HepG2 (cell line): Measurements from ENCODE around the gene ANO3. TPM values are rescaled to one million over a fixed set of nuclear protein-coding genes. Genes with fewer than 3 reads are reported as not detected.

Source experiments
- ATAC-seq: fragments of 200-7000 bp; cut with Tn5 transposase; 3 replicates; pipeline ENCODE4 v1.9.1; 2020; ENCODE audit warnings: mild to moderate bottlenecking, moderate library complexity
- BruUV-seq: library from RNA; stranded (reverse); fragments of 400-500 nt; replicated peaks from 2 replicates; lab custom pipeline; 2021; lab: Mats Ljungman, UMichigan
- CTCF ChIA-PET: fragments of 300-600 bp; formaldehyde crosslinking; extraction: SDS; loops from one replicate; lab custom pipeline; 2021; ENCODE audit warnings: low total read pairs, inconsistent platforms, low intra/inter-chr PET ratio; lab: Yijun Ruan, JAX
- POLR2A ChIA-PET: fragments of 350-600 bp; sonication (Branson Sonifier 250); formaldehyde crosslinking; loops from one replicate; lab custom pipeline; 2020; ENCODE audit warnings: antibody characterized with exemption, inconsistent platforms; lab: Yijun Ruan, JAX
- DNase-seq: peaks from one replicate; pipeline ENCODE4 v3.0.0-alpha.2; 2015; ENCODE audit warnings: low spot score
- FAIRE-seq: peaks from 3 replicates; lab custom pipeline; 2011; peaks lifted over from hg19 to GRCh38; lab: Jason Lieb, UNC
- H2AFZ ChIP-seq: one replicate; pipeline ENCODE4 v1.6.1; 2011; ENCODE audit warnings: low read length, inconsistent platforms
- H3K27ac ChIP-seq: fragments of 300-600 bp; 3 replicates; pipeline ENCODE4 v1.8.0; 2011; ENCODE audit warnings: mixed run types, mild to moderate bottlenecking, mixed read lengths, low read length, inconsistent platforms; ENCODE audit not compliant: insufficient read depth; ENCODE audit errors: extremely low read length
- H3K27me3 ChIP-seq, 2 experiments: fragments of 200-600 bp in 1 of 2; 2 replicates in 1 of 2; 3 replicates in 1 of 2; pipeline versions ENCODE4 v1.6.0 to v1.8.0; 2011; ENCODE audit warnings: low read length in 2 of 2, mild to moderate bottlenecking in 2 of 2, moderate library complexity in 2 of 2, inconsistent platforms in 1 of 2; ENCODE audit not compliant: insufficient read depth in 2 of 2, control insufficient read depth in 1 of 2
- H3K36me3 ChIP-seq, 2 experiments: fragments of 200-600 bp in 1 of 2; replicated peaks in 1 of 2; 2 replicates in 1 of 2; 3 replicates in 1 of 2; pipeline versions ENCODE4 v1.5.1 to v1.8.0; 2011; ENCODE audit warnings: low read length in 2 of 2, inconsistent platforms in 1 of 2; ENCODE audit not compliant: insufficient read depth in 2 of 2, control insufficient read depth in 1 of 2
- H3K4me1 ChIP-seq: 2 replicates; pipeline ENCODE4 v1.5.1; 2012; ENCODE audit warnings: low read length, inconsistent platforms; ENCODE audit not compliant: insufficient read depth
- H3K4me2 ChIP-seq: 2 replicates; pipeline ENCODE4 v1.6.0; 2011; ENCODE audit warnings: low read depth, low read length, inconsistent platforms
- H3K4me3 ChIP-seq, 3 experiments: fragments of 200-600 bp in 1 of 3; sonication (generic), shearing (Covaris generic) in 1 of 3; replicated peaks in 1 of 3; 2 replicates each; pipeline ENCODE4 v1.5.1; 2011 to 2016; ENCODE audit warnings: low read length in 3 of 3, inconsistent platforms in 2 of 3, low read depth in 2 of 3, mild to moderate bottlenecking in 2 of 3, control low read depth in 1 of 3, mixed read lengths in 1 of 3; ENCODE audit not compliant: insufficient read depth in 1 of 3
- H3K79me2 ChIP-seq: one replicate; pipeline ENCODE4 v1.6.1; 2011; ENCODE audit warnings: low read length, inconsistent platforms; ENCODE audit not compliant: insufficient read depth
- H3K9ac ChIP-seq: 2 replicates; pipeline ENCODE4 v1.6.0; 2011; ENCODE audit warnings: mild to moderate bottlenecking, low read depth, low read length, inconsistent platforms; ENCODE audit not compliant: insufficient read depth
- H3K9me3 ChIP-seq: 2 replicates; pipeline ENCODE4 v1.5.1; 2012; ENCODE audit warnings: mild to moderate bottlenecking, low read length
- H4K20me1 ChIP-seq: 2 replicates; pipeline ENCODE4 v1.6.0; 2011; ENCODE audit warnings: inconsistent platforms, mild to moderate bottlenecking, low read length, moderate library complexity; ENCODE audit not compliant: insufficient read depth
- ARNTL ChIP-seq: sonication (generic); formaldehyde crosslinking; IDR thresholded peaks from 2 replicates; pipeline ENCODE4 v1.4.0; 2020; ENCODE audit warnings: mild to moderate bottlenecking, missing genetic modification reagents
- CERS6 ChIP-seq: sonication (generic); formaldehyde crosslinking; IDR thresholded peaks from 2 replicates; pipeline ENCODE4 v1.5.0; 2020; ENCODE audit warnings: missing genetic modification reagents
- E2F5 ChIP-seq: sonication (generic); formaldehyde crosslinking; conservative IDR thresholded peaks from 2 replicates; pipeline ENCODE4 v1.4.0; 2020; ENCODE audit warnings: missing genetic modification reagents
- ESRRA ChIP-seq: sonication (generic); formaldehyde crosslinking; IDR thresholded peaks from 2 replicates; pipeline ENCODE4 v1.5.1; 2020; ENCODE audit warnings: mild to moderate bottlenecking, low read depth, missing genetic modification reagents
- FUBP1 ChIP-seq: sonication (generic); formaldehyde crosslinking; IDR thresholded peaks from 2 replicates; pipeline ENCODE4 v1.5.1; 2020; ENCODE audit warnings: missing genetic modification reagents, mild to moderate bottlenecking, borderline replicate concordance
- GMEB1 ChIP-seq: sonication (generic); formaldehyde crosslinking; IDR thresholded peaks from 2 replicates; pipeline ENCODE4 v1.5.1; 2020; ENCODE audit warnings: missing genetic modification reagents, mild to moderate bottlenecking, borderline replicate concordance
- MYC ChIP-seq: sonication (generic); formaldehyde crosslinking; IDR thresholded peaks from 2 replicates; pipeline ENCODE4 v1.9.0; 2021; ENCODE audit warnings: missing genetic modification reagents, borderline replicate concordance
- SP140L ChIP-seq: sonication (generic); formaldehyde crosslinking; IDR thresholded peaks from 2 replicates; pipeline ENCODE4 v1.4.0; 2020; ENCODE audit warnings: missing genetic modification reagents, borderline replicate concordance
- ZNF205 ChIP-seq: IDR thresholded peaks from 2 replicates; pipeline ENCODE4 v1.6.1; 2018; ENCODE audit warnings: missing biosample characterization, missing genetic modification reagents
- ZNF496 ChIP-seq: sonication (generic); formaldehyde crosslinking; IDR thresholded peaks from 2 replicates; pipeline ENCODE4 v1.8.1; 2023; ENCODE audit warnings: mild to moderate bottlenecking, moderate library complexity, missing genetic modification reagents; ENCODE audit not compliant: insufficient replicate concordance
- ZNF644 ChIP-seq: IDR thresholded peaks from 2 replicates; pipeline ENCODE4 v1.6.1; 2016; ENCODE audit warnings: low read depth
- WGBS: methylation state at CpG from one replicate; pipeline ENCODE4 v1.1.6; 2017; ENCODE audit warnings: low lambda C conversion rate; 5-methylcytosine and 5-hydroxymethylcytosine counted together
- in situ Hi-C: cut with HindIII; loops from 2 replicates; pipeline ENCODE4 v1.10.0; 2017; ENCODE audit warnings: low pct_unique_long_range_greater_than_20kb; ENCODE audit not compliant: extremely low pct_ligation_motif_present
- intact Hi-C: fragments of 100-400 bp; cut with micrococcal nuclease; formaldehyde crosslinking; loops from one replicate; pipeline ENCODE4 v1.10.0; 2022; ENCODE audit not compliant: unreplicated experiment
- polyA plus RNA-seq, 8 experiments: library from polyadenylated mRNA; depleted of rRNA in 3 of 8; stranded (reverse) in 7 of 8; unstranded in 1 of 8; fragments of >200 nt; fragmentation: Illumina TruSeq in 4 of 8; extraction: Trizol in 4 of 8; gene quantifications; 2 replicates each; pipeline versions ENCODE4 v1.2.1 to v1.2.3, GENCODE V29; 2011 to 2016; ENCODE audit warnings: low read depth in 4 of 8, missing spikeins in 1 of 8, mixed read lengths in 1 of 8; ENCODE audit not compliant: insufficient read depth in 1 of 8
- total RNA-seq, 5 experiments: library from RNA; depleted of rRNA; stranded (reverse); fragments of >200 nt; fragmentation: Illumina TruSeq; extraction: Trizol; gene quantifications; 2 replicates each; pipeline ENCODE4 v1.2.3, GENCODE V29; 2016; ENCODE audit warnings: low read depth in 1 of 5
- TF ChIP-seq, protein P1 (sequence below): sonication (generic); formaldehyde crosslinking; IDR thresholded peaks from 2 replicates; pipeline ENCODE4 v1.4.0; 2020; ENCODE audit warnings: mild to moderate bottlenecking, missing genetic modification reagents, borderline replicate concordance

The ANO3 gene
- total and polyA plus RNA-seq, 2 of the 13 experiments (the other 11 are each of a cell fraction or from before 2014, with no cell fraction given): 0.17 to 0.44 TPM

- WGBS: 44% methylated on average over 3 of the region's 3 CpGs
- POLR2A ChIA-PET: no interaction called here
- intact Hi-C loops: no loop called here
Measured at GRCh38 chr11:26480041-26480440, 148.1 kb downstream of the ANO3 start.

More at GRCh38 chr11:26480041-26480440, 148.1 kb downstream of the ANO3 start:
- DNase-seq: no peak
- Histone ChIP-seq H3K79me2 (no peaks in the 10 kb centered on the region), H3K27ac (no peak overlapping the region), H4K20me1 (no peaks in the 10 kb centered on the region), H2AFZ (no peak overlapping the region), H3K27me3 (no peaks in the 10 kb centered on the region), H3K9me3 (peaks cover 10% of the 10 kb centered on the region; the same call in 1 of the 2 replicates), H3K4me2 (no peak overlapping the region), H3K9ac (no peak overlapping the region), H3K4me3 (no peak overlapping the region), H3K36me3 (no peaks in the 10 kb centered on the region), H3K4me1 (no peaks in the 10 kb centered on the region)
- no TSS peak for BruUV-seq
- ATAC-seq: no peak
- CTCF ChIA-PET: no interaction called here
- FAIRE-seq: no peak
- TF ChIP-seq ZNF644 (CRISPR knock-in tag) (no peak), ARNTL (CRISPR knock-in tag) (no peak), ZNF496 (CRISPR knock-in tag) (no peak), GMEB1 (CRISPR knock-in tag) (no peak), ESRRA (CRISPR knock-in tag) (no peak), SP140L (CRISPR knock-in tag) (no peak), CERS6 (CRISPR knock-in tag) (no peak), FUBP1 (CRISPR knock-in tag) (no peak), E2F5 (CRISPR knock-in tag) (no peak), MYC (CRISPR knock-in tag) (no peak), ZNF205 (CRISPR knock-in tag) (no peak)
- TF ChIP-seq, protein P1, sequence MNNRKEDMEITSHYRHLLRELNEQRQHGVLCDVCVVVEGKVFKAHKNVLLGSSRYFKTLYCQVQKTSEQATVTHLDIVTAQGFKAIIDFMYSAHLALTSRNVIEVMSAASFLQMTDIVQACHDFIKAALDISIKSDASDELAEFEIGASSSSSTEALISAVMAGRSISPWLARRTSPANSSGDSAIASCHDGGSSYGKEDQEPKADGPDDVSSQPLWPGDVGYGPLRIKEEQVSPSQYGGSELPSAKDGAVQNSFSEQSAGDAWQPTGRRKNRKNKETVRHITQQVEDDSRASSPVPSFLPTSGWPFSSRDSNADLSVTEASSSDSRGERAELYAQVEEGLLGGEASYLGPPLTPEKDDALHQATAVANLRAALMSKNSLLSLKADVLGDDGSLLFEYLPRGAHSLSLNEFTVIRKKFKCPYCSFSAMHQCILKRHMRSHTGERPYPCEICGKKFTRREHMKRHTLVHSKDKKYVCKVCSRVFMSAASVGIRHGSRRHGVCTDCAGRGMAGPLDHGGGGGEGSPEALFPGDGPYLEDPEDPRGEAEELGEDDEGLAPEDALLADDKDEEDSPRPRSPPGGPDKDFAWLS: no peak
- in situ Hi-C loops: no loop called here
